DMS153 treated with DMSO at 0.1 percent for 48 hours (cell line): Measurements from ENCODE around the gene TSPYL6.
"Not testable (repeated sequence)": the region's sequence is repeated elsewhere in the genome, so short reads cannot be mapped to it uniquely, and the experiment has no call there.

ENCODE experiments used
- DNase-seq: peaks from one replicate; lab custom pipeline; 2025; ENCODE audit not compliant: unreplicated experiment; lab: John Stamatoyannopoulos, UW

TSPYL6 gene

DNA sequence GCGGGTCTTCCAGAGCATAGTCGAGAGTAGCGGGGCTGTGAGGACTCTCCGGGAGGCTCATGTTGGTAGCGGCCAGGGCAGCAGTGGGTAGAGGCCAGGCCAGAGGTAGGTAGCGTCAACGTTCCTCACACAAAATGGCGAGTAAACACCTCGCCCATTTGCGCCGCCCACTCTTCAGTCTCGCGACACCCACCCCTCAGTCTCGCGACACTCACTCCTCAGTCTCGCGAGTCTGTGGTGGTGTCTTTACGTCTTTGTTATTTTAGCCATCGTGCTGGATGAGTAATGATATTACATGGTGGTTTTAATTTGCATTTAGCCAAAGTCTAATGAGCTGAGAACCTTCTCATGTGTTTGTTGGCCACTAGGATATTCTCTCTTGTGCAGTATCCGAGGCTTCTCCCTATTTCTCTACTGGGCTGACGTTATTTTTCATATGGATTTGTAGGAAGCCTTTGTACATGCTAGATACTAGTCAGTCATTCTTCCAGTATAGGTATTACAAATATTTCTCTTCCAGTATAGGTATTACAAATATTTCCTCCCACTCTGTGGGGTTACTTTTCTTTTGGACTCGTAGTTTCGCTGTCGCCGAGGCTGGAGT, at the start of gene TSPYL6:
TSS of gene TSPYL6 (minus strand) at position 139 of the 604 bp plus-strand sequence. CDS start at position 61, 78 bp downstream.
- no peak for DNase-seq

DNA sequence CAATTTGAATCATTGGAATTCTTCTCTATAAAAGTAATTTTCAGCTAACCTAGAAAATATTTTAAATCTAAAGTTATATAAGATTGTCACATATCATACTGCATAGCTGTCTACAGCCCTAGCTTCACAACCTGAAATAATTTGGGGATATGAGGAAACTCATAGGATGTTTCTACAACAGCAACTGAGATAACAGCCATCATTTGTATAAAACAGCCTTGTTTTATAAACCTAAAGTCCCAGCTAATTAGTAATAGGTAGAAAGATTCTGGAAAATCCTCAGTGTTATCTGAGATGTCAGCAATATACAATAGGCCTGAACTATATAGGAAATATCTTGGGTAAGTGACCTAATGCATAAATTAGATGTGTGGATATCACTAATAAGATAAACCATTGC, 47.6 kb upstream of the TSPYL6 start:
- DNase-seq = no peak

GRCh38 chr2:54298514-54298913, 42.5 kb upstream of the TSPYL6 start:
- no peak for DNase-seq

DNA sequence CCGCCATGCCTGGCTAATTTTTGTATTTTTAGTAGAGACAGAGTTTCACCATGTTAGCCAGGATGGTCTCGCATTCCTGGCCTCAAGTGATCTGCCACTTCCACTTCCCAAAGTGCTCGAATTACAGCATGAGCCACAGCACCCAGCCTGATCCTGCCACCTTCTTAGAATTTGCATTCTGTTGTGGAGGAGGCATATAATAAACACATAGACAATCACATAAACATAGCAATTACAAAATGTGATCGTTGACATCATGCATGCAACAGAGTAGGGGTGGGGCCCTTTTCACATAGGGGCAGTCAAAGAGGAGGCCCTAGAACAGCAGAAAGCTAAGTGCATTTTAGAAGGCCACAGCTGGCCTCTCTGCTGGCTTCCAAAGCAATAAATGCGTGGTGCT, 39.9 kb upstream of the TSPYL6 start:
- no peak for DNase-seq

DNA sequence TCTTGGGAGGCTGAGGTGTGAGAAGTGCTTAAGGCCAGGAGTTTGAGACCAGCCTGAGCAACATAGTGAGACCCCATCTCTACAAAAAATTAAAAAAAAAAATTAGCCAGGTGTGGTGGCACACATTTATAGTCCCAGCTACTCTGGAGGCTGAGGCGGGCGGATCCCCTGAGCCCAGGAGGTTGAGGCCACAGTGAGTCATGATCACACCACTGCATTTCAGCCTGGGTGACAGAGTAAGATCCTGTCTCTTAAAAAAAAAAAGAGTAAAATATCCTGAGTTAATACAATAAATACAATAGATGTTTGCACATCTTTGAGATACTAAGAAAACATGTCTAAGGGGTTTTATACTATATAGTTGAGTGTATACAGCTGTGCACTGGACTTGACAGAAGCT, 38.6 kb upstream of the TSPYL6 start:
- not testable (repeated sequence) for DNase-seq

GRCh38 chr2:54290356-54291025, 34.5 kb upstream of the TSPYL6 start:
- no peak for DNase-seq

DNA sequence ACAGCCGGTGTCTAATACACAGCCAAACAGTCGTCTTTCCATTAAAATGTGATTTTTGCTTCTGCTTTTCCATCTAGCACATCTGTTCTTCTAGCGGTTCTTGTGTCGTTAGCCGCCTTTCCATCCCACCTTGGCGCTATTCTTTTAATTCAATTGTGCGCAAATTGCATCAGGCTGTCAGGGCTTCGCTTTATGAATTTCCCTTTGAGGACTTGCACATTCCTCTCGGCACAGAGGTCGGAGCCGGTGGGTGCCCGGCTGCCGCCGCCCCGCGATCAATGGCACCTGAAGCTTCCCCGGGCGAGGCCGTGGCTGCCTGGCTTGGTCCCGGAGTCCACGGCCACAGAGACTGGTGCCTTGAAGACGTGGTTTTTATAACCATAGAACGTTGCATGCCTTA, 33.9 kb upstream of the TSPYL6 start:
- DNase-seq = no peak

- no peak for DNase-seq
Measured at GRCh38 chr2:54287532-54287931, 31.5 kb upstream of the TSPYL6 start.

- no peak for DNase-seq
Measured at GRCh38 chr2:54285451-54285850, 29.4 kb upstream of the TSPYL6 start.

DNA sequence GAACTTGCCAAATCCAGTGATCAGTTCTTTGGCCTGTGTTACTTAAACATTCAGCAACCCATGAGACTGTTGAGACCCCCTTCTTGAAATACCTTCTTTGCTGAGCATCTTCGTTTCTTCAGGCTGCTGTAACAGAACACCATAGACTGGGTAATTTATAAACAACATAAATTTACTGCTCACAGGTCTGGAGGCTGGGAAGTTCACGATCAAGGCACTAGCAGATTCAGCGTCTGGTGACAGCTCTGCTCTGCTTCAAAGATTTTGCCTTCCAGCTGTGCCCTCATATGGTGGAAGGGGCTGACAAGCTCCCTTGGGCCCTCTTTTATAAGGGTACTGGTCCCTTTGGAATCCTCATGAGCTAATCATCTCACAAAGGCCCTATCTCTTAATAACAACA, 28.8 kb upstream of the TSPYL6 start:
- no peak for DNase-seq

GRCh38 chr2:54279385-54279784, 23.4 kb upstream of the TSPYL6 start:
- DNase-seq = no peak

GRCh38 chr2:54275541-54275940, 19.5 kb upstream of the TSPYL6 start:
- no peak for DNase-seq

DNA sequence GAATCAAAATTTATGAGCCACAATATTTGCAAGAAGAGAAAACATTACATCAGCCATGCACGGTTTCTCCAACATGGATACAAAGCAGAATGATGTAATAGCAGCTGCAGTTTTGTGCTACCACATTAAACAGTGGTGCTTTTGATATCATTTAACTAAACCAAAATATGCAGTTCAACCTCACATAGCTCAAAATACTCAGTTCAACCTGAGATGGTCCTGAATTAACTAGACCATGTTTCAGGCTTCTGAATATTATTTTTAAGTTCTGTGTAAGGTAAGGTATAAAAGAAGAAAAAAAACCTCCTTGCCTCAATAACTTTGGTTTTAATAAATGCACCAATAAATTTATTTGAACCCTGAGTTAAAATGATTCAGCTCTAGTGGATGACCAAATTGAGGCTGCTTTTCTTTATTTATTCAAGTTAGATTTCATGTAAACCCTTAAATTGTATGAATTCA, 18.8 kb upstream of the TSPYL6 start:
- no peak for DNase-seq

GRCh38 chr2:54271843-54272627, 16.0 kb upstream of the TSPYL6 start:
- no peak for DNase-seq

- no peak for DNase-seq
Measured at GRCh38 chr2:54271189-54271588, 15.2 kb upstream of the TSPYL6 start.

GRCh38 chr2:54267577-54267976, 11.5 kb upstream of the TSPYL6 start:
- DNase-seq = no peak

- DNase-seq = not testable (repeated sequence)
Measured at GRCh38 chr2:54265081-54265480, 9.1 kb upstream of the TSPYL6 start.

DNA sequence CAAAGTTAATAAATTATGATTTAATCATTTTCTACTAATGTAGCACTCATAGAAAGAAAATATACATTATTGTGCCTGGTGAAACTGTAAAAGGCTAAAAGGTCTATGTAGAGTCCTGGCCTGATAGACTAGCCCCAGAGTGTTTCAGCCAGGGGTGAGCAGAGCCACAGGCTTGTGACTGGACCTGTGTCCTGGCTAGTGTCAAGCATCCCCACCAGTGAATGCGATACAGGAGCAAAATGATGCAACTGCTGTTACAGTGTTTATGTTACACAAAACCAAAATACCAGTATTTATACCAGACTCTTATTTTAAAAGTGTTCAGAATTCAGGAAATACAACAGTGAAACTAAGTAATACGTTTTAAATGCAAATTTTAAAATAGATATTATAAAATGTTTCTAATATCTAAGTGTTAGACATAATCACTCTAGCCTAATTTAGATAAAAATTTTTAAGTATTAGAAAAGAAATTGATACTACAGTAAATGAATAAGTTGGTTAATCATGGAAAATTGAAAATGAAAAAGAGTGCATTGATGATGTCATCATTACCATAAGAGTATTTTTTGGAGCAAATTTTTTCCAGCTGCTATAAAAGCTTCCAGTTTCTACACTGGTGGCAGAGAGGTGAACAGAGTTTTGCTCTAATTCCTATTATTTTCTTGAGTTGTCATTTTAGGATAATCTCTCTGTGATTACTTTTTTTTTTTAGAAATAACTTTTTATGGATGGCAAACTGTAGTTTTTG, 6.2 kb upstream of the TSPYL6 start:
- DNase-seq = no peak

GRCh38 chr2:54261537-54261936, 5.5 kb upstream of the TSPYL6 start:
- no peak for DNase-seq

DNA sequence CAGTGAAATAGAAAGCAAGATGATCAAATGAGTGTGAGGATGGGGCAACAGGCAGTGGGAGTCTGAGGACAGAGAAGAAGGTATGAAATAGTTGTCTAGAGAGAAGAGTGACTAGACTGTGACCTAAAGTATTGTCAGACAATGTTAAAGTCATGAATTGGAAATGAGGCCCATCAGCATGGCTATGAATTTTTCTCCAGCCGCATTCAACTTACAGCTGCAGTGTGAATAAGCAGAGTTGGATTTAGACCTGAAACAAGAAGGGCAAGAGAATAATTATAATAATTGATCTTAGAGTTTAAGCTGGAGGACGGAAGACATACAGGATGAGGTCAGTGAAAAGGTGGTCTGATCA, 4.2 kb upstream of the TSPYL6 start:
- no peak for DNase-seq

GRCh38 chr2:54259413-54260240, 3.6 kb upstream of the TSPYL6 start:
- no peak for DNase-seq
